Lower lobe of right lung (tissue), 2 donors: ENCODE results near the gene NTHL1. TPM values are rescaled to one million over a fixed set of nuclear protein-coding genes. Genes with fewer than 3 reads are reported as not detected.

Experiments used
- ATAC-seq, 2 donors: fragments of 200-7000 bp; cut with Tn5 transposase; one replicate each; pipeline ENCODE4 v1.9.1; 2020 to 2022; ENCODE audit warnings: mild to moderate bottlenecking in 2 of 2, moderate library complexity in 2 of 2
- DNase-seq: peaks from one replicate; pipeline ENCODE4 v3.0.0-alpha.2; 2020
- H3K27ac ChIP-seq: fragments of 200-600 bp; one replicate; pipeline ENCODE4 v1.8.0; 2022
- H3K27me3 ChIP-seq: fragments of 200-600 bp; one replicate; pipeline ENCODE4 v1.8.0; 2022; ENCODE audit warnings: low read depth
- H3K36me3 ChIP-seq: fragments of 200-600 bp; one replicate; pipeline ENCODE4 v1.8.0; 2022; ENCODE audit warnings: mild to moderate bottlenecking
- H3K4me1 ChIP-seq: fragments of 200-600 bp; one replicate; pipeline ENCODE4 v1.8.0; 2022
- H3K4me3 ChIP-seq: fragments of 200-600 bp; one replicate; pipeline ENCODE4 v1.8.0; 2022; ENCODE audit warnings: mild to moderate bottlenecking
- H3K9me3 ChIP-seq: fragments of 200-600 bp; one replicate; pipeline ENCODE4 v1.8.0; 2022
- intact Hi-C: fragments of 100-400 bp; cut with DNase I; formaldehyde crosslinking; loops from one replicate; pipeline ENCODE4 v1.11.0; 2022
- total RNA-seq: library from RNA; stranded (reverse); fragmentation: NEBNext Ultra II Directional; extraction: Animal tissue kit (Norgen Biotek cat#: 25700); gene quantifications from one replicate; pipeline ENCODE4 v1.2.1, GENCODE V29; 2021
- TF ChIP-seq, protein P1 (sequence below): fragments of 200-600 bp; IDR thresholded peaks from one replicate; pipeline ENCODE4 v1.8.0; 2022; ENCODE audit warnings: antibody characterized with exemption, mild to moderate bottlenecking
- donor health status: DM: no; HTN: yes; CAD: no; lungs with severe emphysema.

NTHL1 gene
- total RNA-seq, 1 donor from 2014 or later: 24.3 TPM

DNA sequence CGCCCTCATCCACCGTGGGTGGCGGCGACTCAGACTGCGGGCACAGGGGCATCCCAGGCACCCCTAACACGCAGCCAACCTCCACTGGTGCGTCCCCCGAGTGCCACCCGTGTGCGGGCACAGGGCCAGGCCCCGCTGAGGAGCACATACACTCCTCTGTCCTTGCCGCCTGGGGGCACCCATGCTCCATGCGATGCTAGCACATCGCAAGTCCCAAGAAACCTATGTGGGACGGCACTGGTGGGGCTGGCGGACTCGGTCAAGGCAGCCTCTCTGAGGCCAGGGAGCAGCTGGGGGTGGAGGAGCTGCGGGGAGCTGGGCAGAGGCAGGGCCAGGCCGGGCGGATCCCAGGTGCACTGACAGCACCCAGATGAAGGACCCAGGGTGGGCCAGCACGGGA lies 42.0 kb downstream of the NTHL1 start:
- H3K4me1 ChIP-seq: peaks cover 63% of the 10 kb centered on the region
- intact Hi-C loops: no loop called here
- H3K27me3 ChIP-seq: no peaks in the 10 kb centered on the region
- TF ChIP-seq, protein P1, sequence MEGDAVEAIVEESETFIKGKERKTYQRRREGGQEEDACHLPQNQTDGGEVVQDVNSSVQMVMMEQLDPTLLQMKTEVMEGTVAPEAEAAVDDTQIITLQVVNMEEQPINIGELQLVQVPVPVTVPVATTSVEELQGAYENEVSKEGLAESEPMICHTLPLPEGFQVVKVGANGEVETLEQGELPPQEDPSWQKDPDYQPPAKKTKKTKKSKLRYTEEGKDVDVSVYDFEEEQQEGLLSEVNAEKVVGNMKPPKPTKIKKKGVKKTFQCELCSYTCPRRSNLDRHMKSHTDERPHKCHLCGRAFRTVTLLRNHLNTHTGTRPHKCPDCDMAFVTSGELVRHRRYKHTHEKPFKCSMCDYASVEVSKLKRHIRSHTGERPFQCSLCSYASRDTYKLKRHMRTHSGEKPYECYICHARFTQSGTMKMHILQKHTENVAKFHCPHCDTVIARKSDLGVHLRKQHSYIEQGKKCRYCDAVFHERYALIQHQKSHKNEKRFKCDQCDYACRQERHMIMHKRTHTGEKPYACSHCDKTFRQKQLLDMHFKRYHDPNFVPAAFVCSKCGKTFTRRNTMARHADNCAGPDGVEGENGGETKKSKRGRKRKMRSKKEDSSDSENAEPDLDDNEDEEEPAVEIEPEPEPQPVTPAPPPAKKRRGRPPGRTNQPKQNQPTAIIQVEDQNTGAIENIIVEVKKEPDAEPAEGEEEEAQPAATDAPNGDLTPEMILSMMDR: peak; percentile 39
- DNase-seq: no peak
- no peak overlapping the region for H3K27ac ChIP-seq
- no peak overlapping the region for H3K4me3 ChIP-seq
- no peak for ATAC-seq
- H3K36me3 ChIP-seq: peaks cover 29% of the 10 kb centered on the region
- H3K9me3 ChIP-seq: no peaks in the 10 kb centered on the region

DNA sequence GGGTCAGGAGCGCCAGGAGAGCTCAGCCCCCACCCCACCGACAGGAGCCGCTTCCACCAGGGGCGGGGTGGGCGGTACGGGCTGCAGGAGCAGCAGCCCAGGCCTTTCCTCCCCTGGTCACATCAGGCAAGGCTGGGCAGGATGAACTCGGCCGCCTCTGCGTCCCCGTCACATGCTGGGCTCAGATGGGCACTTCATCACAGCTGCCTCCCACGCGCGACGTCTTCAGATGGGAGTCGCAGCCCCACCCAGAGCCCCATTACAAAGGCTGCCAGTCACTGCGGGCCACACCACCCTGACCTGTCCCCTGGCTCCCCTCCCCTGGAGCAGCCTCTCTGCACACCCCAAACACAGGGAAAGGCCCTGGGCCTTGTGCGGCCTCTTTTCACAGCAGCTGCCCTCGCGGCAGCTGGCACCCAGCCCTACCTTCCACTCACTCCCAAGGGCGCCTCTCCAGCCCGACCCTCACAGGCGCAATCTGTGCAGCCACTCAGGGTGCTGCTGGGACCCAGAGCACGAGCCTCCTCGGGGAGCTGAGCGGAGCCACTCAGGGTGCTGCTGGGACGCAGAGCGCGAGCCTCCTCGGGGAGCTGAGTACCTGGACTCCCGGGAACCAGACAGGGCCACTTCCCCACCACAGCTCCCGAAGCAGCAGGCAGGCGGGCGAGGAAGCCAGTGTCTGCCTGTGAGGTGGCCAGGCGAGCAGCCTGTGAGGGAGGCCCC lies 42.7 kb downstream of the NTHL1 start:
- H3K9me3 ChIP-seq: no peaks in the 10 kb centered on the region
- no peak for DNase-seq
- H3K36me3 ChIP-seq: peaks cover 36% of the 10 kb centered on the region
- H3K4me3 ChIP-seq: no peak overlapping the region
- peaks cover 56% of the 10 kb centered on the region for H3K4me1 ChIP-seq
- no peaks in the 10 kb centered on the region for H3K27me3 ChIP-seq
- no peak for ATAC-seq
- intact Hi-C loops: no loop called here
- TF ChIP-seq, protein P1: no peak
- H3K27ac ChIP-seq: no peak overlapping the region

DNA sequence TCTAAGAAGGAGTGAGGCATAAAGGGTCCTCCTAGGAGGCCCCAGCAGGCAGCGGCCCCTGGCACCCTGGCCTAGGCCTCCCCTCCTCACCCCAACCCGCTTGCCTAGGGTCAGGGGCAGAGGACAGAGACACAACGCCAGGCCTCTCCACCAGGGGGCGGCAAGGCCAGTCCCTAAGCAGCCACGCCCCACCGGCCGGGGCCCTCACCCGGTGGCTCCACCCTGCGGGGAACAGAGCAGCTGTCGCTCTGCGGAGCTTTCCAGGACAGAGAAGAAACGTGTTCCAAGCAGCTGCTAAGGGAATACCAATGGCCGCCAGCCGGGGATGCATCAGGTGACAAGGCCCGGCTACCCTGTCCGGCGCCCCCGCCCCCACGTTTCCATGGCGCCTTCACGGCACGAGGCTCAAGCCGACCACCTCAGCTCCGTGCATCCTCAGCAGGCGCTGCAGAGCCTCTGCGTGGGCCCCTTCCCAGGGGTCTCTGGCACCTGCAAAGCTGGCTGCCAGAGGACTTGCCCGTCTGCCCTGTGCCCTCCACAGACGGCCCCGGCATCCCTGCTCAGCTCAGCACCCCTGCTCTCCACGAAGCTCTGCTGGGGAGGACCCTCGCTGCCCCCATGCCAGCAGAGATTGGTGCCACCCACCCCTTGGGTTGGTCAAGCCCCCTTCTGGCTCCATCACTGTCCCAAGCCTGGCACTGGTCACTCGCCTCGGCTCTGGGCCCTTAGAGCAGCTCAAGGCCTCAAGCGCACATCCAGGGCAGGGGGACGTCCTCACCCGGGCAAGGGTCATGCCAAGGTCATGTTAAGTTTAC lies 43.6 kb downstream of the NTHL1 start:
- H3K9me3 ChIP-seq: no peaks in the 10 kb centered on the region
- DNase-seq (peak; percentile 94), ATAC-seq (peak; percentile 85 to 90)
- H3K27ac ChIP-seq: no peak overlapping the region
- H3K36me3 ChIP-seq: peaks cover 46% of the 10 kb centered on the region
- TF ChIP-seq, protein P1: peak; percentile 95
- intact Hi-C loops: no loop called here
- H3K4me3 ChIP-seq: peak overlapping the region; percentile 32
- peaks cover 56% of the 10 kb centered on the region for H3K4me1 ChIP-seq
- H3K27me3 ChIP-seq: no peaks in the 10 kb centered on the region

DNA sequence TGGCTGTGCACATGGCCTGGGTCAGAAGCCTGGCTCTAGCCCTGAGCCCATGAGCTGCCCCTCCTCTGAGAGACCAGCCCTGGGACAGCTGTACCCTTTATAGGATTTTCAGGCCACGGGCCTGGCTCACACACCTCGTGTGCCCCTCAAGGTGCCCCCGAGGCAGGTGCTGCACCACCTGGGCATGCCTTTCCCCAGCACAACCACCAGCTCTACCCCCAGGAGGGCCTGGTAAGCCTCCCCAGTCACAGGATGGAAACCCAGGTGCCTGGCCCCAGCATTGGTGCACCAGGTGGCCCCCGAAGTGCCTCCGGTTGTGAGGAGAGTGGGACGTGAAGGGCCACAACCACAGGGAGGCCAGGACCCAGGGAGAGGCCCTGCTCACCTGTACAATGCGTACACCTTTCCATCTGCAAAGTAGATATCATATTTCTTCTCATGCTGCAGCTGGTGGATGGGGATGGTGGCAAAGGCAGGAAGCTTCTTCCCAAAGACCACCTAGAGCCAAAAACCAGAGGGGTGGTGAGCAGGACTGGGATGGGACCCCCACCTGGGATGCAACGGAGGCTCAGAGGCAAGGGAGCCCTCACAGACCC lies 44.3 kb downstream of the NTHL1 start:
- DNase-seq: no peak
- no peaks in the 10 kb centered on the region for H3K9me3 ChIP-seq
- H3K36me3 ChIP-seq: peaks cover 53% of the 10 kb centered on the region
- ATAC-seq: no peak
- H3K4me1 ChIP-seq: peaks cover 52% of the 10 kb centered on the region
- no peak overlapping the region for H3K27ac ChIP-seq
- intact Hi-C loops: no loop called here
- no peaks in the 10 kb centered on the region for H3K27me3 ChIP-seq
- TF ChIP-seq, protein P1: no peak
- no peak overlapping the region for H3K4me3 ChIP-seq

DNA sequence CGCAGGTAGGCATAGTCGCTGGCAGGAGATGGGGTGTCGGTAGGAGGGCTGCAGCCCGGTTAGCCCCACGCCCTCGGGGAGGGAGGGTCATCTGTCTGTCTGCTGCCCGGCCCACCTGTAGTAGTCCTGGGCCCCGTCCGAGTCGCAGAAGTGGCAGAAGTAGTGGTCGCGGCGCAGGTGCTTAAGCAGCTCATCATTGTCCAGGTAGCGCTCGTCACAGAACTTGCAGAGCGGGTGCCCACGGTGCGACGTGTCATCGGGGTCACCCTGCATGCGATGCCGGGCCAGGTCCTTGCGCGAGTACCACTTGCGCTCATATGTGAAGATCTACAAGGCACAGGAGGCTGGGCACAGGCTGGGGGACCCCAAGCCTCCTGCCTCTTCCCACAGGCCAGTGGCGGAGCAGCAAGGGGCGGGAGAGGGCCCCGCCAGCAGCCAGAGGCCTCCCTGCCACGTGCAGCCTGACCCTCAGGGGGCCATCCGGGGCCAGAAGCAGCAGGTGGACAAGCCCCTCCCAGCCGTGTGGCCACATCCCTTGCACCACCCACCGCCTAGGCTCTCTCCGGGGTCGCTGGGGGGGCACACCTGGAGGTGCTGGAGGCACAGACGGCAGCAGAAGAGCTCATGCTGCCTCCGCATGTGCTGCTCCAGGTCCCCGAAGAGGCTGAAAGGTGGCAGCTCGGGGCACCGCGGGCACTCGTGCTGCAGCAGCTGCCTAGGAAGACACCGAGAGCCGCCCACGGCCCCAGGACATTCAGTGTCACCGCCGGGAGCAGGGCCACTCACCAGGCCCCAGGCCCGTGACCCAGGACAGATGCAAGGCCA lies 45.0 kb downstream of the NTHL1 start:
- H3K4me1 ChIP-seq: peaks cover 49% of the 10 kb centered on the region
- TF ChIP-seq, protein P1: no peak
- no peak overlapping the region for H3K4me3 ChIP-seq
- H3K27ac ChIP-seq: no peak overlapping the region
- intact Hi-C loops: no loop called here
- H3K36me3 ChIP-seq: peaks cover 60% of the 10 kb centered on the region
- no peak for DNase-seq
- no peaks in the 10 kb centered on the region for H3K27me3 ChIP-seq
- H3K9me3 ChIP-seq: no peaks in the 10 kb centered on the region
- no peak for ATAC-seq
